ENCODE data around the gene B3GALNT2.
"Not testable (repeated sequence)": the region's sequence is repeated elsewhere in the genome, so short reads cannot be mapped to it uniquely, and the experiment has no call there.

Gene B3GALNT2

GRCh38 chr1:235504122-235504493 lies at the start of gene B3GALNT2:
TSS of gene B3GALNT2 (minus strand) at chr1:235504452. CDS start at chr1:235504252, 200 bp downstream.
- Histone ChIP-seq H3K4me3 (peak within 1 kb of the TSS; percentile 56), H3K27me3 (ENCODE audit: low read depth) (no peaks in the 10 kb centered on the region), H3K36me3 (replicated peaks) (no peaks in the 10 kb centered on the region), H3K9me3 (no peaks in the 10 kb centered on the region), H3K4me1 (peaks cover 15% of the 10 kb centered on the region)
- DNase-seq (ENCODE audit: low spot score in 2 of 2): no peak
- in situ Hi-C loops (cut with MboI; ENCODE audit: low sequenced_read_pairs): no loop called here

- peak; percentile 5 to 33 for DNase-seq (ENCODE audit: low spot score in 2 of 2)
- in situ Hi-C loops (cut with MboI; ENCODE audit: low sequenced_read_pairs): no loop called here
- H3K4me3 ChIP-seq: no peak overlapping the region
- H3K27me3 ChIP-seq (ENCODE audit: low read depth): no peaks in the 10 kb centered on the region
- H3K9me3 ChIP-seq: no peaks in the 10 kb centered on the region
- no peaks in the 10 kb centered on the region for H3K4me1 ChIP-seq
- H3K36me3 ChIP-seq (replicated peaks): no peaks in the 10 kb centered on the region
These were observed 48.9 kb upstream of the B3GALNT2 start for GRCh38 chr1:235553112-235553551.

GRCh38 chr1:235552146-235552716 lies 48.0 kb upstream of the B3GALNT2 start:
- H3K9me3 ChIP-seq: no peaks in the 10 kb centered on the region
- H3K27me3 ChIP-seq (ENCODE audit: low read depth): no peaks in the 10 kb centered on the region
- no peak overlapping the region for H3K4me3 ChIP-seq
- no peak for DNase-seq (ENCODE audit: low spot score in 2 of 2)
- no peaks in the 10 kb centered on the region for H3K4me1 ChIP-seq
- no peaks in the 10 kb centered on the region for H3K36me3 ChIP-seq (replicated peaks)
- in situ Hi-C loops (cut with MboI; ENCODE audit: low sequenced_read_pairs): no loop called here

GRCh38 chr1:235549351-235550139 lies 45.3 kb upstream of the B3GALNT2 start:
- Histone ChIP-seq H3K9me3 (no peaks in the 10 kb centered on the region), H3K27me3 (ENCODE audit: low read depth) (no peaks in the 10 kb centered on the region), H3K4me1 (no peaks in the 10 kb centered on the region; the same call in 1 of the 2 replicates), H3K36me3 (replicated peaks) (no peaks in the 10 kb centered on the region), H3K4me3 (no peak overlapping the region)
- in situ Hi-C loops (cut with MboI; ENCODE audit: low sequenced_read_pairs): no loop called here
- DNase-seq (ENCODE audit: low spot score in 2 of 2): no peak

- H3K9me3 ChIP-seq; in situ Hi-C loops (cut with MboI; ENCODE audit: low sequenced_read_pairs); H3K4me1 ChIP-seq; H3K36me3 ChIP-seq (replicated peaks); H3K27me3 ChIP-seq (ENCODE audit: low read depth); H3K4me3 ChIP-seq: not testable (repeated sequence)
- peak in 1 of 2 experiments; percentile 27 for DNase-seq (ENCODE audit: low spot score in 2 of 2)
These were observed 42.3 kb upstream of the B3GALNT2 start for GRCh38 chr1:235546369-235547155.

GRCh38 chr1:235545292-235545930 lies 41.2 kb upstream of the B3GALNT2 start:
- in situ Hi-C loops (cut with MboI; ENCODE audit: low sequenced_read_pairs): no loop called here
- no peak overlapping the region for H3K4me3 ChIP-seq
- H3K9me3 ChIP-seq: no peaks in the 10 kb centered on the region
- DNase-seq (ENCODE audit: low spot score in 2 of 2): no peak
- H3K36me3 ChIP-seq (replicated peaks): no peaks in the 10 kb centered on the region
- H3K4me1 ChIP-seq: no peaks in the 10 kb centered on the region; the same call in 1 of the 2 replicates
- no peaks in the 10 kb centered on the region for H3K27me3 ChIP-seq (ENCODE audit: low read depth)

GRCh38 chr1:235542845-235543244 lies 38.6 kb upstream of the B3GALNT2 start:
- H3K27me3 ChIP-seq (ENCODE audit: low read depth); H3K4me3 ChIP-seq; H3K36me3 ChIP-seq (replicated peaks); in situ Hi-C loops (cut with MboI; ENCODE audit: low sequenced_read_pairs); H3K9me3 ChIP-seq; H3K4me1 ChIP-seq; DNase-seq (ENCODE audit: low spot score in 2 of 2): not testable (repeated sequence)

GRCh38 chr1:235533476-235534168 lies 29.4 kb upstream of the B3GALNT2 start:
- in situ Hi-C loops (cut with MboI; ENCODE audit: low sequenced_read_pairs): no loop called here
- no peaks in the 10 kb centered on the region for H3K36me3 ChIP-seq (replicated peaks)
- H3K4me1 ChIP-seq: no peaks in the 10 kb centered on the region
- H3K27me3 ChIP-seq (ENCODE audit: low read depth): no peaks in the 10 kb centered on the region
- DNase-seq (ENCODE audit: low spot score in 2 of 2): no peak
- no peak overlapping the region for H3K4me3 ChIP-seq
- no peaks in the 10 kb centered on the region for H3K9me3 ChIP-seq

GRCh38 chr1:235532360-235532759 lies 28.1 kb upstream of the B3GALNT2 start:
- no peak for DNase-seq (ENCODE audit: low spot score in 2 of 2)
- H3K9me3 ChIP-seq: no peaks in the 10 kb centered on the region
- in situ Hi-C loops (cut with MboI; ENCODE audit: low sequenced_read_pairs): no loop called here
- no peaks in the 10 kb centered on the region for H3K4me1 ChIP-seq
- no peaks in the 10 kb centered on the region for H3K27me3 ChIP-seq (ENCODE audit: low read depth)
- H3K36me3 ChIP-seq (replicated peaks): no peaks in the 10 kb centered on the region
- H3K4me3 ChIP-seq: no peak overlapping the region

- no peaks in the 10 kb centered on the region for H3K4me1 ChIP-seq
- in situ Hi-C loops (cut with MboI; ENCODE audit: low sequenced_read_pairs): no loop called here
- H3K4me3 ChIP-seq: no peak overlapping the region
- no peaks in the 10 kb centered on the region for H3K27me3 ChIP-seq (ENCODE audit: low read depth)
- no peaks in the 10 kb centered on the region for H3K36me3 ChIP-seq (replicated peaks)
- no peak for DNase-seq (ENCODE audit: low spot score in 2 of 2)
- H3K9me3 ChIP-seq: no peaks in the 10 kb centered on the region
These were observed 23.1 kb upstream of the B3GALNT2 start for GRCh38 chr1:235527196-235527814.

- in situ Hi-C loops (cut with MboI; ENCODE audit: low sequenced_read_pairs): no loop called here
- H3K36me3 ChIP-seq (replicated peaks): no peaks in the 10 kb centered on the region
These were observed 21.1 kb upstream of the B3GALNT2 start for GRCh38 chr1:235525314-235525713.

GRCh38 chr1:235516862-235517446 lies 12.7 kb upstream of the B3GALNT2 start:
- Histone ChIP-seq H3K9me3 (no peaks in the 10 kb centered on the region), H3K4me3 (no peak overlapping the region), H3K36me3 (replicated peaks) (no peaks in the 10 kb centered on the region), H3K27me3 (ENCODE audit: low read depth) (no peaks in the 10 kb centered on the region), H3K4me1 (no peaks in the 10 kb centered on the region)
- no peak for DNase-seq (ENCODE audit: low spot score in 2 of 2)
- in situ Hi-C loops (cut with MboI; ENCODE audit: low sequenced_read_pairs): loop anchor here (10.0 kb wide), 1 partner anchor 218 kb away; no protein-coding TSS in a partner anchor

More at GRCh38 chr1:235525314-235525713, 21.1 kb upstream of the B3GALNT2 start:
- Histone ChIP-seq H3K27me3 (ENCODE audit: low read depth) (no peaks in the 10 kb centered on the region), H3K4me3 (no peak overlapping the region), H3K4me1 (no peaks in the 10 kb centered on the region), H3K9me3 (no peaks in the 10 kb centered on the region)
- no peak for DNase-seq (ENCODE audit: low spot score in 2 of 2)

Measured in HAP-1 (cell line).